Esophagus muscularis mucosa (tissue), 4 donors: ENCODE measurements around the gene PCDH12.

ENCODE experiments used
- EP300 ChIP-seq: sonication (generic); formaldehyde crosslinking; IDR thresholded peaks from one replicate; pipeline ENCODE4 v1.6.1; 2017; ENCODE audit warnings: antibody characterized with exemption
- POLR2AphosphoS5 ChIP-seq, 2 donors: sonication (generic); formaldehyde crosslinking; IDR thresholded peaks; one replicate each; pipeline ENCODE4 v1.6.1; 2017; ENCODE audit warnings: antibody characterized with exemption in 2 of 2
- TF ChIP-seq, protein P1 (sequence below), 3 experiments: fragments of 200-600 bp in 2 of 3; fragments of 450-650 bp in 1 of 3; sonication (generic) in 2 of 3; IDR thresholded peaks; one replicate each; pipeline ENCODE4 v1.5.1; 2017 to 2019; ENCODE audit warnings: antibody characterized with exemption in 3 of 3, mild to moderate bottlenecking in 2 of 3, moderate library complexity in 1 of 3

DNA sequence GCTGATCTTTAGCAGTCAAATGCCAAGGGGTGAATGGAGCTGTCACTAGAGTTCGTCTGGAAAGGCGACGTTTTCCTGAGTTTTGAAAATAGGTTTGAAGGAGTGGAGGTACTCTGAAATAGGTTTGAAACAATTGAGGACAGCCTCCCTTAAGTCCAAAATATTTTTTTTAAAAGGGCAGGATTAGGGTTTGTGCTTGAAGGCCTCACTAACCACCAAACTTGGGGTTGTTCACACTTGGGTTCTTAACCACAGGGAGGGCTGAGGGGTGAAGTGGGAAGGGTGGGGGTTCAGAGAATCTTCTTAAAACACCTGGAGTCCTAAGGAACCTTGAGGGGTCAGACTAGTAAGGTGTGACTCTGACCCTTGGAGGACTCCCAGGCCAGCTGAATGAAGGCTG is 3.5 kb upstream of the PCDH12 start:
- TF ChIP-seq, protein P1, sequence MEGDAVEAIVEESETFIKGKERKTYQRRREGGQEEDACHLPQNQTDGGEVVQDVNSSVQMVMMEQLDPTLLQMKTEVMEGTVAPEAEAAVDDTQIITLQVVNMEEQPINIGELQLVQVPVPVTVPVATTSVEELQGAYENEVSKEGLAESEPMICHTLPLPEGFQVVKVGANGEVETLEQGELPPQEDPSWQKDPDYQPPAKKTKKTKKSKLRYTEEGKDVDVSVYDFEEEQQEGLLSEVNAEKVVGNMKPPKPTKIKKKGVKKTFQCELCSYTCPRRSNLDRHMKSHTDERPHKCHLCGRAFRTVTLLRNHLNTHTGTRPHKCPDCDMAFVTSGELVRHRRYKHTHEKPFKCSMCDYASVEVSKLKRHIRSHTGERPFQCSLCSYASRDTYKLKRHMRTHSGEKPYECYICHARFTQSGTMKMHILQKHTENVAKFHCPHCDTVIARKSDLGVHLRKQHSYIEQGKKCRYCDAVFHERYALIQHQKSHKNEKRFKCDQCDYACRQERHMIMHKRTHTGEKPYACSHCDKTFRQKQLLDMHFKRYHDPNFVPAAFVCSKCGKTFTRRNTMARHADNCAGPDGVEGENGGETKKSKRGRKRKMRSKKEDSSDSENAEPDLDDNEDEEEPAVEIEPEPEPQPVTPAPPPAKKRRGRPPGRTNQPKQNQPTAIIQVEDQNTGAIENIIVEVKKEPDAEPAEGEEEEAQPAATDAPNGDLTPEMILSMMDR (IDR thresholded peaks at IDR 0.05) = no peak
- TF ChIP-seq EP300 = no peak
- no peak for TF ChIP-seq POLR2AphosphoS5 (IDR thresholded peaks at IDR 0.05)
